ENCODE measurements around the gene ZRSR2. TPM values are rescaled to one million over a fixed set of nuclear protein-coding genes. Genes with fewer than 3 reads are reported as not detected.

Gene ZRSR2
- total RNA-seq, 6 experiments from 2014 or later = 0.81 to 3.6 (median 3.2) TPM

- Histone ChIP-seq H3K4me3 (no peak overlapping the region), H3K4me1 (peaks cover 0 to 5% (median 0%) of the 10 kb centered on the region in 4 donors), H3K36me3 (no peaks in the 10 kb centered on the region), H3K27me3 (no peaks in the 10 kb centered on the region), H3K9me3 (no peaks in the 10 kb centered on the region), H3K27ac (no peak overlapping the region)
- 73% methylated on average over 8 of the region's 13 CpGs for WGBS (ENCODE audit: insufficient coverage, low coverage, low lambda C conversion rate, missing lambda C conversion rate)
- intact Hi-C loops (cut with DNase I) = no loop called here
- TF ChIP-seq POLR2A (IDR thresholded peaks at IDR 0.05) = no peak
- no peak for TF ChIP-seq CTCF (IDR thresholded peaks at IDR 0.05)
- DNase-seq = no peak
- ATAC-seq = no peak
These were observed 42.6 kb upstream of the ZRSR2 start for GRCh38 chrX:15747626-15748173.

GRCh38 chrX:15748841-15749240, 41.4 kb upstream of the ZRSR2 start:
- H3K27me3 ChIP-seq = no peaks in the 10 kb centered on the region
- DNase-seq (no peak), ATAC-seq (no peak)
- H3K36me3 ChIP-seq = no peaks in the 10 kb centered on the region
- 73% methylated on average over 3 of the region's 3 CpGs for WGBS (ENCODE audit: insufficient coverage, low coverage, low lambda C conversion rate, missing lambda C conversion rate)
- no peak overlapping the region for H3K27ac ChIP-seq
- no peaks in the 10 kb centered on the region for H3K9me3 ChIP-seq
- peaks cover 0 to 5% (median 0%) of the 10 kb centered on the region in 4 donors for H3K4me1 ChIP-seq
- no peak overlapping the region for H3K4me3 ChIP-seq
- intact Hi-C loops (cut with DNase I) = no loop called here
- TF ChIP-seq CTCF (IDR thresholded peaks at IDR 0.05) (no peak), POLR2A (IDR thresholded peaks at IDR 0.05) (no peak)

GRCh38 chrX:15749642-15750610, 40.4 kb upstream of the ZRSR2 start:
- no peak overlapping the region for H3K4me3 ChIP-seq
- H3K36me3 ChIP-seq = no peaks in the 10 kb centered on the region
- no peaks in the 10 kb centered on the region for H3K9me3 ChIP-seq
- WGBS (ENCODE audit: insufficient coverage, low coverage, low lambda C conversion rate, missing lambda C conversion rate) = 55% methylated on average over 7 of the region's 7 CpGs
- peak; percentile 33 to 49 (median 40) for ATAC-seq
- peak overlapping the region; percentile 14 to 45 (median 18) for H3K27ac ChIP-seq
- no peak for DNase-seq
- intact Hi-C loops (cut with DNase I) = no loop called here
- H3K27me3 ChIP-seq = no peaks in the 10 kb centered on the region
- no peak for TF ChIP-seq POLR2A (IDR thresholded peaks at IDR 0.05)
- no peak for TF ChIP-seq CTCF (IDR thresholded peaks at IDR 0.05)
- H3K4me1 ChIP-seq = no peaks in the 10 kb centered on the region

- DNase-seq (no peak), ATAC-seq (no peak)
- Histone ChIP-seq H3K4me1 (no peaks in the 10 kb centered on the region), H3K4me3 (no peak overlapping the region), H3K27ac (no peak overlapping the region), H3K27me3 (no peaks in the 10 kb centered on the region), H3K36me3 (no peaks in the 10 kb centered on the region), H3K9me3 (no peaks in the 10 kb centered on the region)
- intact Hi-C loops (cut with DNase I) = no loop called here
- 50% methylated on average over 3 of the region's 5 CpGs for WGBS (ENCODE audit: insufficient coverage, low coverage, low lambda C conversion rate, missing lambda C conversion rate)
- TF ChIP-seq CTCF (IDR thresholded peaks at IDR 0.05) = no peak
- no peak for TF ChIP-seq POLR2A (IDR thresholded peaks at IDR 0.05)
These were observed 39.6 kb upstream of the ZRSR2 start for GRCh38 chrX:15750611-15751154.
